Measurements from ENCODE around the gene POLR2F.

DNA sequence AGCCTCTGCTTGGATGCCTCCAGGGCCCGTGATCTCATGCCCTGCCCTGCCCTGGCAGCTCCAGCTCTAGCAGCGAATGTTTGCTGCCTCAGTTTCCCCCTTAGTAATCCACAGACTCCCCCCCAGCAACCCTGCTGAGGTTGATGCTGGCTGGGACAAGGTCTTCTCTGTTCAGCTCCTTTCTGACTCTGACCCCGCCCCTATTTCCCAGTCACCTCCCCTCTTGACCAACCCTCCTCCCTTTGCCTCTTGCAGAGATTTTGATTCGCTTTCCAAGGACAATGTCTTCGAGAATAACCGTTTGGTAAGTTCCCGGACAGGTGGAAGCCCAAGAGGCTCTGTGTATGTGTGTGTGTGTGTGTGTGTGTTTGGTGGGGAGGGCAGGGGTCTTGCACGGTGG is 41.8 kb upstream of the POLR2F start:
- TF ChIP-seq ZNF146 (tag by site-specific recombination; IDR thresholded peaks at IDR 0.05), result no peak
- TF ChIP-seq, protein P1, sequence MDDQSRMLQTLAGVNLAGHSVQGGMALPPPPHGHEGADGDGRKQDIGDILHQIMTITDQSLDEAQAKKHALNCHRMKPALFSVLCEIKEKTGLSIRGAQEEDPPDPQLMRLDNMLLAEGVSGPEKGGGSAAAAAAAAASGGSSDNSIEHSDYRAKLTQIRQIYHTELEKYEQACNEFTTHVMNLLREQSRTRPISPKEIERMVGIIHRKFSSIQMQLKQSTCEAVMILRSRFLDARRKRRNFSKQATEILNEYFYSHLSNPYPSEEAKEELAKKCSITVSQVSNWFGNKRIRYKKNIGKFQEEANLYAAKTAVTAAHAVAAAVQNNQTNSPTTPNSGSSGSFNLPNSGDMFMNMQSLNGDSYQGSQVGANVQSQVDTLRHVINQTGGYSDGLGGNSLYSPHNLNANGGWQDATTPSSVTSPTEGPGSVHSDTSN (CRISPR knock-in tag; IDR thresholded peaks at IDR 0.05), result no peak
- TF ChIP-seq YY1 (tag by site-specific recombination; IDR thresholded peaks at IDR 0.05), result no peak
- no peak for TF ChIP-seq ZNF423 (tag by site-specific recombination; IDR thresholded peaks at IDR 0.05)
